GM21528 (cell line): ENCODE data around the gene CMSS1.
"Not testable (repeated sequence)": the region's sequence is repeated elsewhere in the genome, so short reads cannot be mapped to it uniquely, and the experiment has no call there.

Experiments used
- ATAC-seq: cut with Tn5 transposase; IDR thresholded peaks from one replicate; pipeline ENCODE4 v1.9.1; 2021; ENCODE audit warnings: mild to moderate bottlenecking, moderate library complexity; ENCODE audit not compliant: unreplicated experiment, low FRiP score

CMSS1 gene

GRCh38 chr3:99810403-99810802 lies 7.3 kb upstream of the CMSS1 start:
- ATAC-seq = no peak

DNA sequence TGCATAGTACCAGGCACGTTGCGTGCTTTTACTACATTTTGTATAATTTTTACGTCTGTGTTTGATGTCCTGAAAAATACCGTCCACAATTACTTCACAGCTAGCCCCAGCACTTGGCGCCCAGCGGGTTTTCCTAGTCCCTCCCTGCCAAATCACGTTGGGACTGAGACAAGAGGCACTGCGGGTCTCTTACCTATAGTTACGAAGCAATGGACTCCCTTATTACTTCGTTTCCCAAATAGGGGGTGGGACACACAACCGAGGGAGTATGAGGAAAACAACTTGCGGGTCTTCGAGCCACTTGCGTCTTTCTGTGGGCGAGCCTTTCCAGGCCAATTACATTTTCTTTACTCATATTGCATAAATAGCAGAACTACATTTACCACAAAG lies 620 bp upstream of the CMSS1 start:
- no peak for ATAC-seq

DNA sequence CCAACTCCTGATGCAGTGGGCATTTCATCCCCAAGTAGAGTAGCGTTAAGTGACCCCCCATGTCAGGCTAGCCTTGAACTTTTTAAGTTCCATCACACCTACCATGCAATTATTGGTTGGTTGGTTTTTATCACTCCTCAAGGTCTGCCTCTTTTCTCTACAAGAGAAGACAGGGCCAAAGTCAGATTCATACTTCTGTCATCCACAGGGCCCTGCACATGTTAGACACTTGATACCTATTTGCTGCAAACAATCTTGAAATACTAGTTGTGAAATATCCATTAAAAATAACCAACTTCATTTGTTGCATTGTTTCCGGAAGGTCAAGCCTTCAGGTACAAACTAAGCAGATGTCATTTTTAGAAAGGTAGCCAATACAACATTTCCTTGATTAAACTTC lies 1.2 kb downstream of the CMSS1 start:
- ATAC-seq = no peak

GRCh38 chr3:99823723-99824711 lies 6.4 kb downstream of the CMSS1 start:
- no peak for ATAC-seq

DNA sequence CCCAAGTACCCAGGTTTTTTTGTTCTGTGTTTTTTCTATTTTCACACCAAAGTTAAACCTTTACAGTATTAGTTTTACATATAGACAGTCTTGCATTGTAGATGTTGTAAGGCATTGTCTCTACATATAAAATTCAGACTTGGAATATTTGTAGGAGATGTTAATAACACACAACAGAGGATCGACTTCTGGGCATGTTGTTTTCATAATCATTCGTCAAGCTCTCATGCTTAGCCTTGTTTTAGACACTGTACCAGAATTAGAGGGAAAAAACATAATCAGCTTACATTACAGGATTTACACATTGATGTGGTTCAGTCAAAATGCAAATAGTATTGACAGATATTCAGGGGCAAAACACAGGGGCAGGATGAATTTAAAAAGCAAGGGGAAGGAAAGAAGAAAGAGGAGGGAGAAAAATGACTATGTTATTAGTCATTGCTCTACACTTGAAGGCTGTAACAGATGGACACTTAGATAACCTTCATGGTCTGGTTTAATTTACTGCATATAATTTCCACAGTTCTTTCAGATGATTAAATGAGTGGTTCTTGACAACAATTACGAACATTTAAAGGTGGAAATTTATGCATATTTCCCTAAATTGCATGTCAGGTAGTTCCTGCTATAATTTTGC lies 7.5 kb downstream of the CMSS1 start:
- no peak for ATAC-seq

- no peak for ATAC-seq
Observed at GRCh38 chr3:99829844-99830243, 12.2 kb downstream of the CMSS1 start.

- ATAC-seq = no peak
Observed at GRCh38 chr3:99833617-99834205, 16.0 kb downstream of the CMSS1 start.

- ATAC-seq = no peak
Observed at GRCh38 chr3:99834211-99834957, 16.7 kb downstream of the CMSS1 start.

DNA sequence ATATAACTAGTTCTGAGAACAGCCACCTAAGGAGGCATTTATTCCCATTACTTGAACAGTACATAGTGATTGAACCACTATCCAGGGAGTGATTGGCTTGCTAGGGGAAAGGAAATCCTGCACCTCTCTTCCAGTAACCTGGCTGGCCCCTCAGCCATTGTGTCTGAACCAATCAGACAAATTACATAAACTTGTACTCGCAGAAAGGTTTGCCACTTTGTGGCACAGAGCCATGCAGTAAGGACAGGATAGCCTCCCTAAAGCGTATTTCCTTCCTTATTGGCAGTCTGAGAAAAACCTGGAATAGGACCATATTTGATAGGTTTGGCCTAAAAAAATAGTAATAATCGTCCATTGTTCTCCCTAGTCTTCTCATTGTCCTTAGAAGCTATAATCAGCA lies 19.0 kb downstream of the CMSS1 start:
- ATAC-seq = no peak

DNA sequence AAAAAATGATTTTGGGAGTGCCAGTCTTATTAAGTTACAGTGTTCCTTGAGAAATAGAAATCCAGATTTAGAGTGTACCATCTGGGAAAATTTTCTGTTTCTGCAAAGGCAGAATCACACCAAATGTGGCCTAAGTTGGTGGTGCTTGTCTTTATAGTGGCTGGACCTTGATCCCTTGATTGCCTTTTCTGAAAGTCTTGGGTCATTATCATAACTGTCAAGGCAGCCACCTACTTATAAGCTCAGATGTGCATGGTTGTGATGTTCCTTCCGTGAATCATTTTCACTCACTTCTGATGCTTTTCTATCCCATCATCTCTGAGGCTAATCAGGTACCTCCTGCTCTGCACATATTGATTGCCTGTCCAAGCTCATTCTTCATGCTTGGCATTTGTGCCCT lies 20.1 kb downstream of the CMSS1 start:
- no peak for ATAC-seq

- ATAC-seq = no peak
Observed at GRCh38 chr3:99838755-99839154, 21.1 kb downstream of the CMSS1 start.

DNA sequence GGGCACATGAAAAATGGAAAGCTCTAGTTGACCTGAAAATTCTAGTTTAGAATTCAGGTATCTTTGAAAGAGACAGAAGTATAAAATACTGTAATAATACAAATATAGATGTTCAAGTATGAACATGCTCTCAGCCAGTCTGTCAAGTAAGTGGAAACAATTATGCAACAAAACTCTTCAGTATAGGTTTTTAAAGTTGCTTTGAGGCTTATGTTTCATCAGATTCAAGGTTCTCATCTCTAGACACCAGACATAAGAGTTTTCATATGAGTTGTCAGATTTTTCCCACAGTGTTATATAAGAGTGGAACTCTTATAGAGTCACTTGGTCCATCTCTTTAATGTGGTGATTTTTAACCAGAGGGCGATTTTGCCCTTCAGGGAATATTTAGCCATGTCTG lies 22.0 kb downstream of the CMSS1 start:
- no peak for ATAC-seq

DNA sequence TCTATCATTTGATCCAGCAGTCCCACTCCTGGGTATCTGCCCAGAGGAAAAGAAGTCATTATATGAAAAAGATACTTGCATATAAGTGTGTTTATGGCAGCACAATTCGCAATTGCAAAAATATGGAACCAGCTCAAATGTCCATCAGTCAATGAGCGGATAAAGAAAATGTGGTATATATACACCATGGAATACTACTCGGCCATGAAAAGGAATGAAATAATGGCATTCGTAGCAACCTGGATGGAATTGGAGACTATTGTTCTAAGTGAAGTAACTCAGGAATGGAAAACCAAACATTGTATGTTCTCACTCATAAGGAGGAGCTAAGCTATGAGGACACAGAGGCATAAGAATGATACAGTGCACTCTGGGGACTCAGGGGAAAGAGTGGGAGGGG lies 24.3 kb downstream of the CMSS1 start:
- not testable (repeated sequence) for ATAC-seq

GRCh38 chr3:99842826-99843589 lies 25.3 kb downstream of the CMSS1 start:
- no peak for ATAC-seq

- ATAC-seq = no peak
Observed at GRCh38 chr3:99843590-99844258, 26.1 kb downstream of the CMSS1 start.

DNA sequence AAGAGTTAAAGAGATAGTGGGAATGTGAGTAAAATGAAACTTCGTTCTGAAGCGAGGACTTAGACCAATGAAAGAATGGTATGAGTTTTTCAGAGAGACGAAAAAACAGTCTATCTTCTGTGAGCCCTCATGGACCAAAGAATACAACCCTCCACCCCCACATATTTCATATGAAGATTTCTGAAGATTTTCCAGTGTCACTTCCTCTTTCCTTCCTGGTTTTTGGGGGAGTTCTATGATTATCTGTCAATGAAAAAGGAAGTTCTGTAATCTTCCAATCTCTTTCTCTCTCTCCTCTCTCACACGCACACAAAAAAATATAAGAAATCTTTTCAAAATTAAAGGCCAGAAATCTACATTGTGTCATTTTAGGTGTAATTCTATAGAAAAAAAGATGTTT lies 27.7 kb downstream of the CMSS1 start:
- no peak for ATAC-seq

GRCh38 chr3:99845999-99846398 lies 28.3 kb downstream of the CMSS1 start:
- no peak for ATAC-seq

- ATAC-seq = no peak
Observed at GRCh38 chr3:99846477-99847160, 29.0 kb downstream of the CMSS1 start.

DNA sequence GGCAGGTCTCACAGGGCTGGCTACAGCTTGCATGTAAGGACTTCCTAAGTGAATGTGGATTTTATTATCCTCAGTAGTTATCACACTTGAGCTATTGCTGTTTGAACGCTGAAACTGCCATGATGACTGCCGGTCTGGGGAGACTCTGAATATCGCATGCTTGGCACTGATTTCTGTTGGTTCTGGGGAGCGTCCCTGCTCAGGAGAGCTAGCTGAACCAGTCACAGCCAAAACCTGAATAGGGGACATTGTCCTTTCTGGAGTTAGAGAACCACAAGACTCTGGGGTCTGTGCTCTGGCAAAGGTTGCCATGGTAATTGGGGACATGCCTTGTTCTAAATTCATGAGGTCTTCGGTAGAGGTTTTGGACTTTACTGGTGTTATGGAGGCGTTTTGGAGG lies 30.8 kb downstream of the CMSS1 start:
- no peak for ATAC-seq
